ENCODE data around the gene MAN1B1.

MAN1B1 gene

GRCh38 chr9:137069508-137070091, 17.2 kb upstream of the MAN1B1 start:
- DNase-seq: no peak

- DNase-seq: peak; percentile 86
These were observed 16.4 kb upstream of the MAN1B1 start, which contains the start of gene SAPCD2 for GRCh38 chr9:137070201-137070905. Gene SAPCD2 (minus strand): TSS chr9:137070557. CDS start chr9:137070460, 97 bp downstream.

- DNase-seq: no peak
These were observed 15.9 kb upstream of the MAN1B1 start for GRCh38 chr9:137070906-137071275.

- no peak for DNase-seq
These were observed 15.5 kb upstream of the MAN1B1 start for GRCh38 chr9:137071282-137071681.

- no peak for DNase-seq
These were observed 12.8 kb upstream of the MAN1B1 start for GRCh38 chr9:137073992-137074399.

- DNase-seq: no peak
These were observed 12.0 kb upstream of the MAN1B1 start for GRCh38 chr9:137074657-137075274.

- DNase-seq: no peak
These were observed 11.5 kb upstream of the MAN1B1 start for GRCh38 chr9:137075275-137075775.

GRCh38 chr9:137076636-137077009, 10.2 kb upstream of the MAN1B1 start:
- no peak for DNase-seq

- peak; percentile 64 for DNase-seq
These were observed 9.6 kb upstream of the MAN1B1 start, which contains the start of gene UAP1L1 for GRCh38 chr9:137077010-137077747. Gene UAP1L1 (plus strand): TSS chr9:137077517. CDS start chr9:137077533, 16 bp downstream.

GRCh38 chr9:137077758-137078693, 8.8 kb upstream of the MAN1B1 start:
- peak; percentile 63 for DNase-seq

GRCh38 chr9:137078701-137079400, 7.9 kb upstream of the MAN1B1 start:
- DNase-seq: no peak

- DNase-seq: no peak
These were observed 7.4 kb upstream of the MAN1B1 start for GRCh38 chr9:137079401-137079787.

GRCh38 chr9:137080260-137081122, 6.3 kb upstream of the MAN1B1 start:
- DNase-seq: no peak

- no peak for DNase-seq
These were observed 4.4 kb upstream of the MAN1B1 start for GRCh38 chr9:137082222-137082924.

GRCh38 chr9:137082925-137083290, 3.9 kb upstream of the MAN1B1 start:
- no peak for DNase-seq

- DNase-seq: no peak
These were observed 3.3 kb upstream of the MAN1B1 start for GRCh38 chr9:137083394-137084004.

- no peak for DNase-seq
These were observed 2.3 kb upstream of the MAN1B1 start for GRCh38 chr9:137084526-137084925.

- DNase-seq: peak; percentile 39
These were observed 760 bp upstream of the MAN1B1 start for GRCh38 chr9:137085920-137086530.

GRCh38 chr9:137087409-137087925, 682 bp downstream of the MAN1B1 start:
- no peak for DNase-seq
